Peyer's patch (tissue), 4 donors: Measurements from ENCODE around the gene MDM4. TPM values are rescaled to one million over a fixed set of nuclear protein-coding genes. Genes with fewer than 3 reads are reported as not detected.

Experiments used
- DNase-seq, 3 donors: peaks; one replicate each; pipeline ENCODE4 v3.0.0-alpha.2; 2017 to 2019
- H3K27ac ChIP-seq, 4 donors: fragments of 200-600 bp; sonication (generic); one replicate each; pipeline ENCODE4 v1.5.1; 2016 to 2019
- H3K27me3 ChIP-seq, 2 donors: fragments of 200-600 bp; sonication (generic); one replicate each; pipeline ENCODE4 v1.5.1; 2019
- H3K36me3 ChIP-seq, 3 donors: fragments of 200-600 bp; sonication (generic); one replicate each; pipeline ENCODE4 v1.5.1; 2016 to 2019
- H3K4me1 ChIP-seq, 4 donors: fragments of 200-600 bp; sonication (generic); one replicate each; pipeline ENCODE4 v1.5.1; 2016 to 2019
- H3K4me3 ChIP-seq, 4 donors: fragments of 200-600 bp; sonication (generic); 1 replicate in 3 of 4; 2 replicates in 1 of 4; pipeline ENCODE4 v1.5.1; 2016 to 2019; ENCODE audit warnings: mild to moderate bottlenecking in 1 of 4
- H3K9me3 ChIP-seq, 4 donors: fragments of 200-600 bp; sonication (generic); one replicate each; pipeline ENCODE4 v1.5.1; 2016 to 2019; ENCODE audit warnings: mild to moderate bottlenecking in 1 of 4
- CTCF ChIP-seq, 6 experiments: fragments of 450-650 bp in 4 of 6; fragments of 200-600 bp in 2 of 6; sonication (generic) in 1 of 6; IDR thresholded peaks; one replicate each; pipeline ENCODE4 v1.5.1; 2017 to 2019; ENCODE audit warnings: antibody characterized with exemption in 6 of 6, mild to moderate bottlenecking in 3 of 6, moderate library complexity in 1 of 6
- POLR2A ChIP-seq, 2 donors: fragments of 450-650 bp; IDR thresholded peaks; one replicate each; pipeline ENCODE4 v1.5.1; 2017; ENCODE audit warnings: antibody characterized with exemption in 2 of 2, mild to moderate bottlenecking in 2 of 2, moderate library complexity in 2 of 2
- total RNA-seq, 4 donors: library from RNA; depleted of rRNA; stranded (reverse); fragments of >200 nt; gene quantifications; one replicate each; pipeline ENCODE4 v1.1.0, GENCODE V29; 2016

MDM4 gene
- total RNA-seq, 4 donors from 2014 or later, result 83.0 to 227 (median 125) TPM

DNA sequence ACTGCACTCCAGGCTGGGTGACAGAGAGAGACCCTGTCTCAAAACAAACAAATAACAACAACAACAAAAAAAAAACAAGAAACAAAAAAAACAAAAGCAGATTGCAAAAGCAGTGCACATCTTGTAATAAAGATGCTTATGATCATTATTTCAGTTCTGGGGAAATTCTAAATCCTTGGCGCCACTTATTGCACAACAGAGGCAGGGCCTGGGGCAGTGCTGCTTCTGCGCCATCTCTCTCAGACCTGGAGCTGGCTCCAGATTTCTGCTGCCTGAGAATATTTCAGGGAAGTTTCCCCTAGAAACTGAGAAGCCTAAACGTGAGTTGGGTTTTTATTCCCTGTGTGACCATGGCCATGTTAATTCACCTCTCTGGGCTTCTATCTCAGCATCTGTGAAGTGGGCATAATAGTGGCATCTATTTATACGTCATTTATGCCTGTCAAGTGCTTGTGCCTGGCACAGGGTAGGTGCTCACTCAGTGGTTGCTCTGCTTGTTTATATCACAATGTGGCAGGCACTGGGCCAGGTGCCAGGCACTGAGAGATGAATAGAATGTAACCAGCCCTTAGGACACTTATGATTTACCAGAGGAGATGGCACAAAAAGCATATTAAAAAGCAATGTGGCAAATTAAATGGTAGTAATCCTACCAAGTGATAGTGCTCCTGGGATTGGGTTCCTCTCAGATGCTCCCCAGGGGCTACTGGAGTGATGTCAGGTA is 67.9 kb downstream of the MDM4 start:
- TF ChIP-seq POLR2A (IDR thresholded peaks at IDR 0.05) (no peak), CTCF (IDR thresholded peaks at IDR 0.05) (no peak)
- H3K27me3 ChIP-seq, result no peaks in the 10 kb centered on the region
- peaks cover 0 to 4% (median 0%) of the 10 kb centered on the region in 4 donors for H3K4me1 ChIP-seq
- DNase-seq, result no peak
- H3K27ac ChIP-seq, result no peak overlapping the region
- H3K4me3 ChIP-seq, result no peak overlapping the region
- H3K9me3 ChIP-seq, result no peaks in the 10 kb centered on the region
- no peaks in the 10 kb centered on the region for H3K36me3 ChIP-seq

DNA sequence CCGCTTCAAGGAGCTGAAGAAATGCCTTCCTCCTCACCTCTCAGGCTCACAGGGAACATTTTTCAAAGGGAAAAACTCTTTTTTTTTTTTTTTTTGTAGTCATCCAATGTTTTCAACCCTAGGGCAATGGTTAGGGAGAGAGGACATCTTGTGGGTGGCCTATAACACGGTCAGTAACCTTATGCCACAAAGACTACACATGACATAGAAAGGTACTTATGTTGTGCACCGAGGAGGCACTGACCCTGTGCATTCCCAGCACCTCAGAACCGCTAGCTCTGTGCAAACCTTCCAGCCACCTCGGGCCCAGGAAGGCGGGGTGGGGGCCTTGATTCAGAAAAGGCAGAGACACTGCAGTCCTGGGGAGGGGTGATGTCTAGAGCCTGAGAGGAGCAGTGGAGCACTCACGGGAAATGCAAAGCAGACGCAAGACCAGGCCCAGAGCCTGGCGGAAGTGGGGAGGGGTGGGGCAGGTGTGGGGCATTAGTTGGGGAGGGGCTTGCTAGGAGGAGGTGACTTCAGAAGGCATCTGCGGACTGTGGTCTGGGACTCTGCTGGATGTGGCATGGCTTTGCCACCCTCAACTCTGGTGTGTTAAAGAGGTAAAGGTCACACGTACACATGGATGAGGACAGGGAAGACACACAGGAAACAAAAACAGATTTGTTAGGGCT is 68.6 kb downstream of the MDM4 start:
- Histone ChIP-seq H3K4me1 (peaks cover 0 to under 1% (median 0%) of the 10 kb centered on the region in 4 donors), H3K9me3 (no peaks in the 10 kb centered on the region), H3K27ac (peak overlapping the region in 1 of 4 donors; percentile 42), H3K4me3 (no peak overlapping the region), H3K27me3 (no peaks in the 10 kb centered on the region), H3K36me3 (no peaks in the 10 kb centered on the region)
- peak in 2 of 3 donors; percentile 71 for DNase-seq
- TF ChIP-seq CTCF (IDR thresholded peaks at IDR 0.05) (no peak), POLR2A (IDR thresholded peaks at IDR 0.05) (no peak)

GRCh38 chr1:204587621-204588020 is 71.4 kb downstream of the MDM4 start:
- DNase-seq, result no peak
- no peak overlapping the region for H3K27ac ChIP-seq
- no peaks in the 10 kb centered on the region for H3K4me1 ChIP-seq
- H3K9me3 ChIP-seq, result no peaks in the 10 kb centered on the region
- TF ChIP-seq POLR2A (IDR thresholded peaks at IDR 0.05) (no peak), CTCF (IDR thresholded peaks at IDR 0.05) (no peak)
- H3K4me3 ChIP-seq, result no peak overlapping the region
- no peaks in the 10 kb centered on the region for H3K27me3 ChIP-seq
- H3K36me3 ChIP-seq, result no peaks in the 10 kb centered on the region

GRCh38 chr1:204588826-204589225 is 72.6 kb downstream of the MDM4 start:
- H3K4me1 ChIP-seq, result no peaks in the 10 kb centered on the region
- no peaks in the 10 kb centered on the region for H3K36me3 ChIP-seq
- no peak overlapping the region for H3K4me3 ChIP-seq
- H3K27me3 ChIP-seq, result no peaks in the 10 kb centered on the region
- no peak for TF ChIP-seq CTCF (IDR thresholded peaks at IDR 0.05)
- TF ChIP-seq POLR2A (IDR thresholded peaks at IDR 0.05), result no peak
- H3K9me3 ChIP-seq, result no peaks in the 10 kb centered on the region
- no peak for DNase-seq
- no peak overlapping the region for H3K27ac ChIP-seq

GRCh38 chr1:204589409-204590038 is 73.3 kb downstream of the MDM4 start:
- Histone ChIP-seq H3K27ac (no peak overlapping the region), H3K4me1 (no peaks in the 10 kb centered on the region), H3K36me3 (no peaks in the 10 kb centered on the region), H3K27me3 (no peaks in the 10 kb centered on the region), H3K4me3 (no peak overlapping the region), H3K9me3 (no peaks in the 10 kb centered on the region)
- no peak for DNase-seq
- TF ChIP-seq CTCF (IDR thresholded peaks at IDR 0.05) (no peak), POLR2A (IDR thresholded peaks at IDR 0.05) (no peak)
